Uterine smooth muscle cell (primary cell): ENCODE data around the gene LCLAT1. TPM values are rescaled to one million over a fixed set of nuclear protein-coding genes. Genes with fewer than 3 reads are reported as not detected.

Experiments
- total RNA-seq: library from RNA; depleted of rRNA; stranded (reverse); fragments of >200 nt; gene quantifications from 2 replicates; pipeline ENCODE4 v1.2.3, GENCODE V29; 2014

LCLAT1 gene
- total RNA-seq = 17.0 and 24.5 TPM in 2 replicates

DNA sequence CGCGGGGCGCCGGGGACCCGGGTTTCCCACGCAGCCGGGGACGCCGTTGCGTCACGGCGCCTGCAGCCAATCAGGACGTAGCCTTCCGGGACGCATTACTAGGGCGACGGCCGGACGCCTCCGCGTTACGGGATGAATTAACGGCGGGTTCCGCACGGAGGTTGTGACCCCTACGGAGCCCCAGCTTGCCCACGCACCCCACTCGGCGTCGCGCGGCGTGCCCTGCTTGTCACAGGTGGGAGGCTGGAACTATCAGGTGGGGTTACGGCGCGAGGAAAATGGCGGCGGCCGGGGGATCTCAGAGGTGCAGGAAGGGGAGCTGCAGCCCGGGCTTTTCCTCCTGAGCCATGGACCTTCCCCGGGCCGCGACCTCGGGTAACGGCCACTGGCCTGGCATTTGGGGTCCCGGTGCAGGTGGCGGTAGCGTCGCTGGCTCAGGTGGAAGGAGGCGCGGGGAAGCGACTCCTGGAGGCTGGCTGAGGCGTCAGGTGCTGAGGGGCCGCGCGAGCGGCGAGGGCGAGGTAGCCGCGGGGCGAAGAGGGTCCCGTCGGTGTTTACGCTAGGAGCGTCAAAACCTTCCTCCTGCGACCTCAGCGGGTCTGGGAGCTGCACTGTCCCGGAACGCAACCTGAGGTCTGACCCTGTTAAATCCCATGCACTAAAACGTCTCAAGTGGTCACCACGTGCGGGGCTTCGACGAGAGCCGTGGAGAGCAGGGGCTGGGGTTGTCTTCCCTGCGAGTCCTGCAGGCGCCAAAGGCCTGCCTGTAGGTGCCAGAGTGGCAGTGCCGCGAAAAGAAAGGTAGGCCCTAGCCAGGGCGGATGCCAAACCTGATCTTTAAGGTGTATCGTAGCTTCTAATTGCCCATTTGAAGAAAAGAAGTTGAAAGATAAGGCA is at the start of gene LCLAT1:
Gene LCLAT1, plus strand, starts transcription at position 98 of the 897 bp plus-strand sequence. CDS start 78,345 bp downstream, outside the sequence.

Other genes starting within 250 kb of the LCLAT1 start
- 22.2 and 56.1 TPM in 2 replicates for gene LBH, start 215.7 kb upstream of the LCLAT1 start, total RNA-seq